HFFc6 (cell line): ENCODE data around the gene THADA. TPM values are rescaled to one million over a fixed set of nuclear protein-coding genes. Genes with fewer than 3 reads are reported as not detected.
"Not testable (repeated sequence)": the region's sequence is repeated elsewhere in the genome, so short reads cannot be mapped to it uniquely, and the experiment has no call there.

Source experiments
- DNase-seq: peaks from one replicate; pipeline ENCODE4 v3.0.0-alpha.2; 2018
- H3K27ac Mint-ChIP-seq: 2 replicates; pipeline ENCODE4 v1.8.0; 2020; ENCODE audit warnings: mild to moderate bottlenecking, mixed read lengths
- H3K27me3 Mint-ChIP-seq: 2 replicates; pipeline ENCODE4 v1.8.0; 2021; ENCODE audit warnings: mild to moderate bottlenecking, moderate library complexity, mixed read lengths; ENCODE audit not compliant: insufficient read depth
- H3K36me3 Mint-ChIP-seq: 2 replicates; pipeline ENCODE4 v1.8.0; 2021; ENCODE audit warnings: low read depth, mixed read lengths
- H3K4me1 Mint-ChIP-seq: 2 replicates; pipeline ENCODE4 v1.8.0; 2020; ENCODE audit warnings: low read depth, mixed read lengths
- H3K4me3 Mint-ChIP-seq: 2 replicates; pipeline ENCODE4 v1.8.0; 2020; ENCODE audit warnings: mild to moderate bottlenecking, moderate library complexity, mixed read lengths
- H3K9me3 Mint-ChIP-seq: 2 replicates; pipeline ENCODE4 v1.8.0; 2020; ENCODE audit warnings: mild to moderate bottlenecking, mixed read lengths
- CTCF ChIP-seq: fragments of 200-600 bp; sonication (generic); IDR thresholded peaks from 2 replicates; pipeline ENCODE4 v1.5.0; 2021; ENCODE audit warnings: antibody characterized with exemption, mild to moderate bottlenecking
- total RNA-seq, 6 experiments: library from RNA; stranded (reverse); fragmentation: NEBNext Ultra II Directional; extraction: Animal tissue kit (Norgen Biotek cat#: 25700); gene quantifications; 2 replicates in 1 of 6; 3 replicates in 5 of 6; pipeline ENCODE4 v1.2.3, GENCODE V29; 2021

THADA gene
- total RNA-seq, 6 experiments from 2014 or later: 14.3 to 20.5 (median 17.3) TPM

- TF ChIP-seq CTCF: no peak
- H3K27me3 Mint-ChIP-seq: peaks cover 3% of the 10 kb centered on the region; the same call in 1 of the 2 replicates
- peaks cover 31% of the 10 kb centered on the region for H3K4me1 Mint-ChIP-seq
- no peak overlapping the region for H3K4me3 Mint-ChIP-seq
- H3K9me3 Mint-ChIP-seq: no peaks in the 10 kb centered on the region
- DNase-seq: no peak
- no peak overlapping the region for H3K27ac Mint-ChIP-seq
- H3K36me3 Mint-ChIP-seq: no peaks in the 10 kb centered on the region
These were observed 297.3 kb downstream of the THADA start for GRCh38 chr2:43298500-43298899.

DNA sequence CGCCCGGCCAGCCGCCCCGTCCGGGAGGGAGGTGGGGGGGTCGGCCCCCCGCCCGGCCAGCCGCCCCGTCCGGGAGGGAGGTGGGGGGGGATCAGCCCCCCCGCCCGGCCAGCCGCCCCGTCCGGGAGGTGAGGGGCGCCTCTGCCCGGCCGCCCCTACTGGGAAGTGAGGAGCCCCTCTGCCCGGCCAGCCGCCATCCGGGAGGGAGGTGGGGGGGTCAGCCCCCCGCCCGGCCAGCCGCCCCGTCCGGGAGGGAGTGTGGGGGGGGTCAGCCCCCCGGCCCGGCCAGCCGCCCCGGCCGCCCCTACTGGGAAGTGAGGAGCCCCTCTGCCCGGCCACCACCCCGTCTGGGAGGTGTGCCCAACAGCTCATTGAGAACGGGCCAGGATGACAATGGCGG lies 298.1 kb downstream of the THADA start:
- not testable (repeated sequence) for DNase-seq, H3K4me3 Mint-ChIP-seq, H3K27ac Mint-ChIP-seq

DNA sequence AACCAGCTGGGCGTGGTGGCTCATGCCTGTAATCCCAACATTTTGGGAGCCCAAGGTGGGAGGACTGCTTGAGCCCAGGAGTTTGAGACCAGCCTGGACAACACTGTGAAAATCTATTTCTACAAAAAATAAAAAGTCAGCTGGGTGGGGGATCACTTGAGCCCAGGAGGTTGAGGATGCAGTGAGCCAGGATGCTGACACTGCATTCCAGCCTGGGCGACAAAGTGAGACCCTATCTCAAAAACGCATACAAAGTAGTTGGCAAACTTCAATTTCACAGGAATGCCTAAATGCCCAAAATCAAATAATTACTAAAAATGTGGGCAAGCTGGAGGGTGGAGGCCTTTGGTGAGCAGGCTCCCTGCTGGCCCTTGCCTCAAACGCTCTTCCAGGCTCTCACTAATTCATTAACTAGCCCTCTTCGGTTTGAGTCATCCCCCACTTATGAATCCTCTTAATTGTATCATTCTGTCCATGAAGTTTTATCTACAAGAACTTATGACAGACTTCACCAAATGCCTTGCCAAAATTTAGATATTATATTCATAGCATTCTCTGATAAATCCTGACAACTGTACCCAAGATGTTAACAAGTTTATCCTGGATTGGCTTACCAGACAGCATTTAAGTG lies 300.8 kb downstream of the THADA start:
- H3K4me3 Mint-ChIP-seq: no peak overlapping the region
- H3K9me3 Mint-ChIP-seq: no peaks in the 10 kb centered on the region
- H3K27me3 Mint-ChIP-seq: peaks cover 3% of the 10 kb centered on the region; the same call in 1 of the 2 replicates
- no peak for TF ChIP-seq CTCF
- H3K27ac Mint-ChIP-seq: no peak overlapping the region
- H3K36me3 Mint-ChIP-seq: peaks cover 25% of the 10 kb centered on the region
- peaks cover 31% of the 10 kb centered on the region for H3K4me1 Mint-ChIP-seq
- no peak for DNase-seq

More for the DNA sequence above, 298.1 kb downstream of the THADA start:
- peaks cover 38% of the 10 kb centered on the region for H3K4me1 Mint-ChIP-seq
- not testable (repeated sequence) for H3K9me3 Mint-ChIP-seq, H3K36me3 Mint-ChIP-seq, H3K27me3 Mint-ChIP-seq

- peaks cover 31% of the 10 kb centered on the region for H3K4me1 Mint-ChIP-seq
- TF ChIP-seq CTCF: no peak
- H3K9me3 Mint-ChIP-seq: no peaks in the 10 kb centered on the region
- H3K36me3 Mint-ChIP-seq: peaks cover 25% of the 10 kb centered on the region
- peak; percentile 95 for DNase-seq
- peak overlapping the region; percentile 9; the same call in 1 of the 2 replicates for H3K4me3 Mint-ChIP-seq
- H3K27me3 Mint-ChIP-seq: peaks cover 3% of the 10 kb centered on the region; the same call in 1 of the 2 replicates
- peak overlapping the region; percentile 43 for H3K27ac Mint-ChIP-seq
These were observed 301.8 kb downstream of the THADA start for GRCh38 chr2:43293744-43294695.

GRCh38 chr2:43292851-43293743 lies 302.7 kb downstream of the THADA start:
- no peak overlapping the region for H3K4me3 Mint-ChIP-seq
- H3K27me3 Mint-ChIP-seq: peaks cover 3% of the 10 kb centered on the region; the same call in 1 of the 2 replicates
- TF ChIP-seq CTCF: no peak
- DNase-seq: no peak
- H3K4me1 Mint-ChIP-seq: peaks cover 31% of the 10 kb centered on the region
- peak overlapping the region; percentile 43 for H3K27ac Mint-ChIP-seq
- H3K36me3 Mint-ChIP-seq: peaks cover 25% of the 10 kb centered on the region
- H3K9me3 Mint-ChIP-seq: no peaks in the 10 kb centered on the region
